Mesendoderm (in vitro differentiated cells): Measurements from ENCODE around the gene GID4.

Experiments used
- DNase-seq: peaks from one replicate; pipeline ENCODE4 v3.0.0; 2013
- H2AK5ac ChIP-seq: 2 replicates; pipeline ENCODE4 v1.6.1; 2013; ENCODE audit warnings: low read length, inconsistent platforms
- H2BK120ac ChIP-seq: 2 replicates; pipeline ENCODE4 v1.6.1; 2013; ENCODE audit warnings: low read depth, mild to moderate bottlenecking, low read length, moderate library complexity, mixed read lengths
- H2BK15ac ChIP-seq: replicated peaks from 2 replicates; pipeline ENCODE4 v1.6.1; 2013; ENCODE audit warnings: low read depth, mild to moderate bottlenecking, moderate library complexity
- H2BK5ac ChIP-seq: 2 replicates; pipeline ENCODE4 v1.6.1; 2013; ENCODE audit warnings: low read length, inconsistent platforms
- H3K18ac ChIP-seq: 2 replicates; pipeline ENCODE4 v1.6.1; 2013; ENCODE audit warnings: mild to moderate bottlenecking, low read length, mixed read lengths
- H3K23ac ChIP-seq: one replicate; pipeline ENCODE4 v1.6.1; 2013; ENCODE audit warnings: low read length
- H3K27ac ChIP-seq: 2 replicates; pipeline ENCODE4 v1.5.1; 2013; ENCODE audit warnings: low read depth, mild to moderate bottlenecking, inconsistent platforms, low read length, moderate library complexity
- H3K27me3 ChIP-seq: 2 replicates; pipeline ENCODE4 v1.6.1; 2013; ENCODE audit warnings: low read length, control low read depth, mild to moderate bottlenecking, inconsistent platforms; ENCODE audit not compliant: insufficient read depth, poor library complexity
- H3K36me3 ChIP-seq: 2 replicates; pipeline ENCODE4 v1.6.1; 2013; ENCODE audit warnings: low read length, inconsistent platforms; ENCODE audit not compliant: control insufficient read depth, insufficient read depth
- H3K4ac ChIP-seq: one replicate; pipeline ENCODE4 v1.6.1; 2013; ENCODE audit warnings: low read depth, mild to moderate bottlenecking, low read length, moderate library complexity
- H3K4me1 ChIP-seq: 2 replicates; pipeline ENCODE4 v1.6.1; 2013; ENCODE audit warnings: low read depth, low read length, inconsistent platforms; ENCODE audit not compliant: control insufficient read depth
- H3K4me2 ChIP-seq: 2 replicates; pipeline ENCODE4 v1.6.1; 2013; ENCODE audit warnings: low read length
- H3K4me3 ChIP-seq: 2 replicates; pipeline ENCODE4 v1.5.1; 2013; ENCODE audit warnings: mild to moderate bottlenecking, low read length
- H3K56ac ChIP-seq: one replicate; pipeline ENCODE4 v1.6.1; 2013; ENCODE audit warnings: low read length
- H3K79me1 ChIP-seq: 2 replicates; pipeline ENCODE4 v1.6.1; 2013; ENCODE audit warnings: low read length, inconsistent platforms
- H3K79me2 ChIP-seq: 2 replicates; pipeline ENCODE4 v1.6.1; 2013; ENCODE audit warnings: mild to moderate bottlenecking, low read length; ENCODE audit not compliant: control insufficient read depth, insufficient read depth
- H3K9ac ChIP-seq: 2 replicates; pipeline ENCODE4 v1.6.1; 2013; ENCODE audit warnings: low read length, inconsistent platforms
- H4K5ac ChIP-seq: one replicate; pipeline ENCODE4 v1.6.1; 2013; ENCODE audit warnings: low read length
- H4K8ac ChIP-seq: one replicate; pipeline ENCODE4 v1.6.1; 2013; ENCODE audit warnings: low read depth, mild to moderate bottlenecking, control low read depth, low read length, moderate library complexity
- WGBS: extraction: QIAGEN DNeasy Blood & Tissue Kit; methylation state at CpG from one replicate; pipeline ENCODE4 v1.1.7; 2013; ENCODE audit warnings: low lambda C conversion rate, missing lambda C conversion rate; ENCODE audit not compliant: insufficient coverage; ENCODE audit errors: extremely low coverage; 5-methylcytosine and 5-hydroxymethylcytosine counted together

Gene GID4

DNA sequence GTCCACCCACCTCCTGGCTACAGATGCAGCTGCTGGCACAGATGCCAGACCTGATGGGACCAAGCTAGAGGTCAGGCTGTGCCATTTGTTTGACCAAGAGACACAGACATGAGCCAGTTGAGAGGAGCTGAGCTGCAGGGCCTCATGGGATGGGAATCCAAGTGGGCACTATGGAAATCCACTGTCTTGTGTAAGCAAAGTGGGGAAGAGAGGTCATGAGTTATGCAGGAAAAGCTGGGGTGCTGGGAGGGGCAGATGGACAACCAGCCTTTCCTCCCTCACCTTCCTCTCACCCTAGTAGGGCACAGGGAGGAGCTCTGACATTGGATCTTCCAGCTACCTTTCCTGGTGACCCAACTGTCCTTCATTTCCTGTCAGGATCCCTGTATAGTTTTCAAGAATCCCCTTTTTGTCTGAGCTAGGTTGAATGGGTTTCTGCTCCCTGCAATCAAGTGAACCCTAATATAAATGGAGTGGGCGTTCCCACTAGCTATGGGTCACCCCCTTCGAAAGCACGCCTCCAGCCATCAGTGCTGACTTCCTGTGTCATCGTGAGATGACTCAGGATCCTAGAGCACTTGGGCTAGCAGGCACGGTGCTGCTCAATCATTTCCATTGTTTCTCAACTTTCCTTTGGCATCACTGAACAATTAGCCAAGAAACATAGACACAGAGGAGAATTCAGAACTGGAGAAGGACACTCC is 13.8 kb upstream of the GID4 start:
- DNase-seq, result no peak
- Histone ChIP-seq H2BK5ac (no peak overlapping the region), H3K79me1 (no peaks in the 10 kb centered on the region), H3K4ac (no peak overlapping the region), H3K4me3 (no peak overlapping the region), H2BK15ac (no peak overlapping the region), H3K56ac (no peak overlapping the region), H3K9ac (no peak overlapping the region), H3K79me2 (no peaks in the 10 kb centered on the region), H3K27ac (no peak overlapping the region), H3K4me2 (no peak overlapping the region), H3K18ac (no peak overlapping the region), H4K5ac (no peak overlapping the region), H2AK5ac (no peak overlapping the region), H2BK120ac (no peak overlapping the region), H4K8ac (no peak overlapping the region), H3K23ac (no peak overlapping the region), H3K27me3 (no peaks in the 10 kb centered on the region), H3K36me3 (no peaks in the 10 kb centered on the region), H3K4me1 (peaks cover 2% of the 10 kb centered on the region)
- WGBS, result no CpG with 5 or more reads among the region's 5 CpGs

DNA sequence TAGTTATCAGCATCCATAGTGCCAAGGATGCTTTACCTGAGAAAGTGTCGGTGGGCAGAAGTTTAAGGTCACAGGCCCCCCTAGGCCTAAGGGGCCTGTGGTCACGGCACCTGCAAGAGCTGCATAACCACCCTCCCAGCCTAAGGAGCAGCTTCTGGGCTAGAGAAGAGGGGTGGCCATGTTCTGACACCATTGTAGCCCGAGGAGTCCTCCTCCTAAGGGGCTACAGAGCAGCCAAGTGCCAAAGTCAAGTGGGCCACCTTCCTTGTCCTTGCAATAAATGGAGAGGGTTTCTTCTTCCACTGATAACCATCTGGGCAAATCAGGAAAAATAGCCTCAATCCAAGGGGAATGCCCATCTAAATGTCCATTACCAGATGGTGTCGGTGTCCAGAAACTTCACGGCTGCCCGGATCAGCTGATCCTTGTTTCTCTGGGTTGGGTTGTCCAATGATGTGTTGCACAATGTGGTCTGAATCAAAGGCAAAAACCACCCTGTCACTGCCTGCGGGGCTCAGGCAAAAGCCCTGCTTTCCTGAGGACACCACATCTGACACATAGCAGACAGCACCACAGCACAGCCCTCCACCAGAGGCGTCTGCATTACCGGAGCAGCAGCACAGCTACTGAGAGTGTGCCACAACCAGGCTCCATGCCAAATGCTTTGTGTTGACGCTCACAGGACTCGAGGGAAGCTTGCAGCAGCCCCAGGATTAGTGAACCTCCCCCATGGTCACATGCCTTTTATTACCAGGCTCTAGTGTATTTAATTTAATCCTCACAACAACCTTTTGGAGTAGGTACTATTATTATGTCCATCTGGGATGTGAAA is 13.0 kb upstream of the GID4 start:
- H2BK5ac ChIP-seq, result no peak overlapping the region
- H4K5ac ChIP-seq, result no peak overlapping the region
- DNase-seq, result no peak
- no peaks in the 10 kb centered on the region for H3K79me1 ChIP-seq
- H3K4me3 ChIP-seq, result no peak overlapping the region
- H3K56ac ChIP-seq, result no peak overlapping the region
- H3K4me1 ChIP-seq, result peaks cover 2% of the 10 kb centered on the region
- no peak overlapping the region for H3K4me2 ChIP-seq
- H2BK120ac ChIP-seq, result no peak overlapping the region
- no peaks in the 10 kb centered on the region for H3K27me3 ChIP-seq
- H2BK15ac ChIP-seq, result no peak overlapping the region
- no peak overlapping the region for H3K23ac ChIP-seq
- no CpG with 5 or more reads among the region's 11 CpGs for WGBS
- H2AK5ac ChIP-seq, result no peak overlapping the region
- no peak overlapping the region for H4K8ac ChIP-seq
- no peak overlapping the region for H3K27ac ChIP-seq
- H3K4ac ChIP-seq, result no peak overlapping the region
- no peak overlapping the region for H3K9ac ChIP-seq
- no peaks in the 10 kb centered on the region for H3K79me2 ChIP-seq
- H3K36me3 ChIP-seq, result no peaks in the 10 kb centered on the region
- no peak overlapping the region for H3K18ac ChIP-seq

DNA sequence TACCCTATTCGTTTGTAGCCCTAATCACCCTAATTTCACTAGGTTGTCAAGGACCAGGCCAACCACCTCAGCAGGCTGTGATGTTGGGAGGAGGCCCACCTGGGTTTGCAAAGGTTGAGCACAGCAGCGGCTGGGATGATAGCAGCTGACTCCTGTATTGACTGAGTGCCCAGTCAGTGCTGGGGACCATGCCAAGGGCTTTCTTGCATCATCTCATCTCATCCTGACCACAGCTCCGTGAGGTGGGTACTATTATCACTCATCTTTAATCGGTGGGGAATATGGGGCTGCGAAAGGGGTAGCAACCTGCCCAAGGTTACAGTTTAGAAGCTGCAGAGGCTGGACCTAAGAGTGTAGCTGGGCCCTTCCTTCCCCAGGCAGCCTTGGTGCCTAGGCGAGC is 11.9 kb upstream of the GID4 start:
- Histone ChIP-seq H3K4ac (no peak overlapping the region), H2BK120ac (no peak overlapping the region), H2BK5ac (no peak overlapping the region), H4K8ac (no peak overlapping the region), H3K4me3 (no peak overlapping the region), H3K79me2 (no peaks in the 10 kb centered on the region), H3K4me2 (no peak overlapping the region), H4K5ac (no peak overlapping the region), H3K18ac (no peak overlapping the region), H3K9ac (no peak overlapping the region), H3K27me3 (no peaks in the 10 kb centered on the region), H3K79me1 (no peaks in the 10 kb centered on the region), H2BK15ac (no peak overlapping the region), H3K36me3 (no peaks in the 10 kb centered on the region), H3K4me1 (peaks cover 2% of the 10 kb centered on the region), H2AK5ac (no peak overlapping the region), H3K56ac (no peak overlapping the region), H3K23ac (no peak overlapping the region), H3K27ac (no peak overlapping the region)
- DNase-seq, result no peak
- WGBS, result no CpG with 5 or more reads among the region's 6 CpGs

DNA sequence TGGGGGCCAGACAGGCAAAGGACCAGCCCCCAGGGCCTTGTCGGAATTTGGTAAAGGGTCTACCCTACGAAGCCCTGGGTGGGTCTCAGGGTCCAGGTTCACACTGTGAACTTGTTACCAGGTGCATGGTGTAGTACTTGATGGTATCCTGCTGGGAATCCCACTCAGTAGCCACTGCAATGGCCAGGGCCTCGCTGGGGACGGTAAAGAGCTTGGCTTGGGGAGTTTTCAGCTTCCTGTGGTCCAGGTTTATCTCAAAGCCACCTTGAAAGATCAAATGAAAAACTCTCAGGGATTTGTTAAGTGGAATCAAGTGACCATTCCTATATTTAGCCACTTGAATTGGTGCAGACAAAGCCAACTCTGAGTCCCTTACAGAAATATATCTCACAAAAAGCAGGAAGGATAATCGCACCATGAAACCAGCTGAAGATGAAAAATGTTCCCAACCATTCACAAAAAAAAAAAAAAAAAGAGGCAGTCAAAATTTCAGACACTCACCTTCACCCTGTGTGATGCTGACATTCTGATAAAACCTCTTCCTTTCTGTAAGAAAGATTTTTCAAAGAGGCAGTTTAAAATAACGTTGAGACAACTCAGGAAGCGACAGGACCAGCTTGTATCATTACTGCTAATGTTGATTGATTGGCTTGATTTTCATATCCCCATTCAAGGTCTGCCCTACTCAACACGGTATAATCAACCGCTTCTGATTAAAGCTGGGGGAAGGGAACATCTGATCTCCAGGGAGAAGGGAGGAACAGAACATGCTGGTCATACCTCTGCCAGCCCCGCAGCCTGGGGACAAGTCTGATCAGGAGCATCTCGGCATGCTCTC is 10.9 kb upstream of the GID4 start:
- no peaks in the 10 kb centered on the region for H3K36me3 ChIP-seq
- H3K4me3 ChIP-seq, result no peak overlapping the region
- H2AK5ac ChIP-seq, result no peak overlapping the region
- H3K56ac ChIP-seq, result no peak overlapping the region
- H3K4me2 ChIP-seq, result no peak overlapping the region
- no peak overlapping the region for H2BK15ac ChIP-seq
- WGBS, result no CpG with 5 or more reads among the region's 11 CpGs
- H3K18ac ChIP-seq, result no peak overlapping the region
- no peak overlapping the region for H3K23ac ChIP-seq
- no peak overlapping the region for H3K27ac ChIP-seq
- no peak overlapping the region for H3K4ac ChIP-seq
- peaks cover 2% of the 10 kb centered on the region for H3K4me1 ChIP-seq
- H3K79me2 ChIP-seq, result no peaks in the 10 kb centered on the region
- no peaks in the 10 kb centered on the region for H3K79me1 ChIP-seq
- DNase-seq, result no peak
- no peak overlapping the region for H2BK120ac ChIP-seq
- no peak overlapping the region for H2BK5ac ChIP-seq
- no peak overlapping the region for H4K5ac ChIP-seq
- H4K8ac ChIP-seq, result no peak overlapping the region
- H3K27me3 ChIP-seq, result no peaks in the 10 kb centered on the region
- H3K9ac ChIP-seq, result no peak overlapping the region

GRCh38 chr17:18028952-18029540 is 10.2 kb upstream of the GID4 start:
- H3K9ac ChIP-seq, result no peak overlapping the region
- no peak overlapping the region for H2BK15ac ChIP-seq
- H3K4ac ChIP-seq, result no peak overlapping the region
- no peak overlapping the region for H3K27ac ChIP-seq
- H3K4me3 ChIP-seq, result no peak overlapping the region
- no peak overlapping the region for H4K5ac ChIP-seq
- H3K79me2 ChIP-seq, result no peaks in the 10 kb centered on the region
- H2BK5ac ChIP-seq, result no peak overlapping the region
- H3K27me3 ChIP-seq, result no peaks in the 10 kb centered on the region
- H3K18ac ChIP-seq, result no peak overlapping the region
- no peaks in the 10 kb centered on the region for H3K79me1 ChIP-seq
- no peak overlapping the region for H3K23ac ChIP-seq
- H3K56ac ChIP-seq, result no peak overlapping the region
- peaks cover 2% of the 10 kb centered on the region for H3K4me1 ChIP-seq
- no peaks in the 10 kb centered on the region for H3K36me3 ChIP-seq
- no peak overlapping the region for H2BK120ac ChIP-seq
- no peak overlapping the region for H3K4me2 ChIP-seq
- no peak for DNase-seq
- H2AK5ac ChIP-seq, result no peak overlapping the region
- H4K8ac ChIP-seq, result no peak overlapping the region
- WGBS, result no CpG with 5 or more reads among the region's 8 CpGs
